Naive thymus-derived CD4-positive, alpha-beta T cell (primary cell): Measurements from ENCODE around the gene TBX2. TPM values are rescaled to one million over a fixed set of nuclear protein-coding genes. Genes with fewer than 3 reads are reported as not detected.

ENCODE experiments used
- ATAC-seq: fragments of 150-1000 bp; cut with Tn5 transposase; 2 replicates; pipeline ENCODE4 v1.10.0; 2021; ENCODE audit warnings: mild to moderate bottlenecking, moderate library complexity
- CTCF ChIA-PET: fragments of 350-600 bp; sonication (Branson Sonifier 250); formaldehyde crosslinking; loops from one replicate; lab custom pipeline; 2021; ENCODE audit warnings: antibody characterized with exemption; lab: Charles Lee
- POLR2A ChIA-PET: fragments of 350-600 bp; sonication (Branson Sonifier 250); formaldehyde crosslinking; loops from one replicate; lab custom pipeline; 2021; ENCODE audit warnings: antibody characterized with exemption, inconsistent platforms; lab: Charles Lee
- DNase-seq, 9 donors: peaks; one replicate each; pipeline versions ENCODE4 v3.0.0 to v3.0.0-alpha.2; 2020 to 2022; ENCODE audit warnings: mixed read lengths in 1 of 9
- H3K27ac ChIP-seq: one replicate; pipeline ENCODE4 v1.7.0; 2013; ENCODE audit warnings: mild to moderate bottlenecking, low read depth, low read length, moderate library complexity
- H3K27me3 ChIP-seq, 2 donors: one replicate each; pipeline ENCODE4 v1.7.0; 2013; ENCODE audit warnings: low read length in 2 of 2, mild to moderate bottlenecking in 2 of 2, moderate library complexity in 2 of 2; ENCODE audit not compliant: control insufficient read depth in 2 of 2, insufficient read depth in 2 of 2
- H3K36me3 ChIP-seq, 3 experiments: 1 replicate in 2 of 3; 2 replicates in 1 of 3; pipeline ENCODE4 v1.7.0; 2013; ENCODE audit warnings: low read length in 3 of 3, mild to moderate bottlenecking in 3 of 3, moderate library complexity in 1 of 3; ENCODE audit not compliant: insufficient read depth in 3 of 3, control insufficient read depth in 2 of 3
- H3K4me1 ChIP-seq, 2 donors: one replicate each; pipeline ENCODE4 v1.7.0; 2013; ENCODE audit warnings: low read length in 2 of 2, mild to moderate bottlenecking in 2 of 2, moderate library complexity in 1 of 2; ENCODE audit not compliant: control insufficient read depth in 2 of 2, insufficient read depth in 2 of 2
- H3K4me3 ChIP-seq: 2 replicates; pipeline ENCODE4 v1.7.0; 2013; ENCODE audit warnings: mild to moderate bottlenecking, low read length
- H3K9me3 ChIP-seq, 3 experiments: 1 replicate in 2 of 3; 2 replicates in 1 of 3; pipeline ENCODE4 v1.7.0; 2013; ENCODE audit warnings: low read length in 3 of 3; ENCODE audit not compliant: control insufficient read depth in 2 of 3
- H3K27ac Mint-ChIP-seq, 9 donors: one replicate each; pipeline ENCODE4 v1.8.0; 2020 to 2022; ENCODE audit warnings: mixed read lengths in 9 of 9, mild to moderate bottlenecking in 8 of 9, moderate library complexity in 5 of 9, inconsistent platforms in 2 of 9
- H3K27me3 Mint-ChIP-seq, 5 donors: one replicate each; pipeline ENCODE4 v1.8.0; 2021 to 2022; ENCODE audit warnings: mixed read lengths in 5 of 5, mild to moderate bottlenecking in 1 of 5
- H3K36me3 Mint-ChIP-seq, 5 donors: one replicate each; pipeline ENCODE4 v1.8.0; 2020 to 2022; ENCODE audit warnings: mixed read lengths in 5 of 5, mild to moderate bottlenecking in 3 of 5, inconsistent platforms in 1 of 5
- H3K4me1 Mint-ChIP-seq, 7 donors: one replicate each; pipeline ENCODE4 v1.8.0; 2020 to 2022; ENCODE audit warnings: mixed read lengths in 7 of 7, mild to moderate bottlenecking in 3 of 7, inconsistent platforms in 1 of 7
- H3K4me3 Mint-ChIP-seq, 10 donors: one replicate each; pipeline ENCODE4 v1.8.0; 2020 to 2022; ENCODE audit warnings: mild to moderate bottlenecking in 10 of 10, mixed read lengths in 10 of 10, moderate library complexity in 6 of 10, inconsistent platforms in 2 of 10
- H3K9me3 Mint-ChIP-seq, 11 donors: one replicate each; pipeline ENCODE4 v1.8.0; 2020 to 2022; ENCODE audit warnings: mixed read lengths in 11 of 11, mild to moderate bottlenecking in 4 of 11, inconsistent platforms in 1 of 11, moderate library complexity in 1 of 11
- intact Hi-C, 2 donors: fragments of 100-400 bp; cut with micrococcal nuclease; formaldehyde crosslinking; loops; one replicate each; pipeline ENCODE4 v1.15.1; 2023
- polyA plus RNA-seq, 2 donors: library from polyadenylated mRNA; unstranded; fragments of 300-500 nt; fragmentation: Illumina TruSeq; gene quantifications; one replicate each; pipeline ENCODE4 v1.2.3, GENCODE V29; 2021
- total RNA-seq, 6 experiments: library from RNA in 5 of 6; stranded (reverse) in 5 of 6; gene quantifications; 1 replicate in 5 of 6; 2 replicates in 1 of 6; pipeline ENCODE4 v1.2.3 and lab custom pipeline; 2021 to 2026

The TBX2 gene
- total and polyA plus RNA-seq, 7 experiments from 2014 or later: not detected

DNA sequence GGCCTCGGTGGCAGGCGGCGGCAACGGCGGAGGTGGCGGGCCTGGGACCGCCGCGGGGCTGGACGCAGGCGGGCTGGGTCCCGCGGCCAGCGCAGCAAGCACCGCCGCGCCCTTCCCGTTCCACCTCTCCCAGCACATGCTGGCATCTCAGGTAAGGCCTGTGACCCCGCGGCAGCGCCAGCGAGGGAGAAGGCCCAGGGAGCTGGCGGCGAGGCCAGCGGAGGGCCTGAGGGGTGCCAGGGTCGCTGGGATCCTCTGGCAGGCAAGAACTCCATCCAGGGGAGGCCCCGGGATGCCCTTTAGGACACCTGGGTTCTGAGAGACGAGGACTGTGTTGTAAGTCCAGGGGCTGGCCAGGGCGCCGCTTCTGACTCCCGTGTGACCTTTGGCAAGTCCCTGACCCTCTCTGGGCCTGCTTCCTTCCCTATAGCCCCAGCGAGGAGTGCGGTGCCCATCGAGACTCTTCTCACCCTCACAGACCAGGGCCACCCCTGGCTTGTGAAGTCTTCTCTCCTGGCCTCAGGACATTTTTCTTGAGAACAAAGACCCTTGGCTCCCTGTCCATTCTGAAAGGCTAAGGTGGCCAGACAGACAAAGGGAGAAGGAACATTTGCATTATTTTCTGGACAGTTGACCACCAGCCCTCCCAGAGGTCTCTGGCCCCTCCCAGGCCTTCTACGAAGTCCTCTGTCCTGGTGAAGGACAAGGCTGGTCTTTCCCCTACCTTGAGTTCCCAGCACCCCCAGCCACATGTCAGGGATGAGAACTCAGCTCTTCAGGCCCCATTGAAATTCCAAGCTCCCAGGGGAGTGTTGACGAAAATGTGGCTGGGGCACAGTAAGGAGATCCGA lies 6.3 kb downstream of the TBX2 start:
- H3K9me3 Mint-ChIP-seq: peaks cover 0 to 3% (median 0%) of the 10 kb centered on the region in 11 donors
- DNase-seq (peak in 1 of 9 donors; percentile 6), ATAC-seq (no peak)
- Histone ChIP-seq H3K27ac (no peak overlapping the region), H3K9me3 (no peaks in the 10 kb centered on the region), H3K4me1 (peaks cover 24 to 38% of the 10 kb centered on the region in 2 donors), H3K4me3 (no peak overlapping the region), H3K27me3 (peaks cover 0 to 69% of the 10 kb centered on the region in 2 donors), H3K36me3 (no peaks in the 10 kb centered on the region)
- H3K27me3 Mint-ChIP-seq: peaks cover 68 to 84% (median 72%) of the 10 kb centered on the region in 5 donors
- peak overlapping the region in 2 of 9 donors; percentile 5 to 54 for H3K27ac Mint-ChIP-seq
- intact Hi-C loops: no loop called here
- POLR2A ChIA-PET: no interaction called here
- H3K4me3 Mint-ChIP-seq: peak overlapping the region in 4 of 10 donors; percentile 5 to 52 (median 12)
- CTCF ChIA-PET: no interaction called here
- no peaks in the 10 kb centered on the region for H3K36me3 Mint-ChIP-seq
- H3K4me1 Mint-ChIP-seq: peaks cover 29 to 60% (median 53%) of the 10 kb centered on the region in 7 donors

DNA sequence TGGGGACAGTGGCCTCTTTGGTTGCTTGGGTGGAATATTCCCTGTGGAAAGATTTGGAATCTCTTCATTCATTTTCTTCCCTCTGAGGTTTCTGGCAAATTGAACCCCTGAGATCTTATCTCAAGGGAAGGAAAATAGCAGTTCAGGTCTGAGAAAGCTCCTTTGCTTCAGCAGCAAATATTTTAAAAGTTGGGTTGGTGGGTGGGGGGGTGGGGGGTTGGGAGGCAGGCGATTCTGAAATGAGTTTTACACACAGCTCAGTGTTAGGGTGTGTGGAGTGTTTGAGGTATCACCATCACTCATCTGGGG lies 6.8 kb downstream of the TBX2 start:
- DNase-seq (no peak), ATAC-seq (no peak)
- peaks cover 28 to 55% (median 47%) of the 10 kb centered on the region in 7 donors for H3K4me1 Mint-ChIP-seq
- no peaks in the 10 kb centered on the region for H3K36me3 Mint-ChIP-seq
- Histone ChIP-seq H3K4me3 (no peak overlapping the region), H3K9me3 (no peaks in the 10 kb centered on the region), H3K4me1 (peaks cover 24 to 33% of the 10 kb centered on the region in 2 donors), H3K27me3 (peaks cover 0 to 63% of the 10 kb centered on the region in 2 donors), H3K36me3 (no peaks in the 10 kb centered on the region), H3K27ac (no peak overlapping the region)
- ChIA-PET CTCF (no interaction called here), POLR2A (no interaction called here)
- H3K27me3 Mint-ChIP-seq: peaks cover 62 to 81% (median 66%) of the 10 kb centered on the region in 5 donors
- intact Hi-C loops: no loop called here
- peak overlapping the region in 3 of 10 donors; percentile 9 to 38 (median 14) for H3K4me3 Mint-ChIP-seq
- H3K27ac Mint-ChIP-seq: peak overlapping the region in 1 of 9 donors; percentile 54
- H3K9me3 Mint-ChIP-seq: peaks cover 0 to 3% (median 0%) of the 10 kb centered on the region in 11 donors

DNA sequence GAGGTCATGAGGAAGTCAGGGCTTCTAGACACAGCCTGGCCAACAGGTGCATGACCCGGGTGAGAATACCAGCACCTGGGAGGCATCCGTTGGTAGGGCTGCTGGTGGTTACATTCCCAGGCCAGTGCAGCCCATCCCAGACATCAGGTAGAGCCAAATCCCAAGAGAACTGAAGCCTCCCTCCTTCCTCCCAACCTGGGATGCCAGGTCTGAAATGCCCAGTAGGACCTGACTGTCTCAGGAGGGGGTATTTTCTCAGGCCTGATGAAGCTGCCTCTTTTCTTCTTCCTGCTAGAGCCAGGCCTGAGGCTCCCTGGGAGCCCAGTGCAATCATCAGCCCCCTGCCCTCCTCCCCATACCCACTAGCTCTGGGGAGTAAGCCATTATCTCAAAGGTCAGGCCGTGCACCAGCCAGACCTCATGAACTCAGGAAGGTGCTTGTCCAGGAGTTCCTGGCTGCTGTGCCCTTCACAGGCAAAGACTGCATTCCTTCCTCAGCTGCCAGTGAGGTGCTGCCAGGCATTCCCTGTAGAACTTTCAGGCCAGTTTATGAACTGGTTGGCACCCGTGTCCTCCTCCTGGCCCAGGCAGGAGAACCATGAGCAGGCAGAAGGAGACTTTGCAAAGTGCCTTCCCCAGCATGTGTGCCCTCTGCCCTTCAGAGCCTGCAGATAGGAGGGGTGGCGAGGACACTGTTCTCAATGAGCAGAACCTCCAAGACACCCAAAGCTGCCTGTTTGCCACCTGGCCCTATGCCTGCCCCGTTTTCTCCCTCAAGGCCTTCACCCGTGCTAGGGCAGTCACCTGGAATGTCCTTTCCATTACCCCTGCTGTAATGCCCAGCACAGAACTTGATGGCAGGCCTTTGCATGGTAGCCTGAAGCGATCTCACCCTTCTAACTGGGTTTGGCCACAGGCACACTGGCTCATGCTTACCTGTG lies 7.6 kb downstream of the TBX2 start:
- Mint-ChIP-seq H3K4me3 (peak overlapping the region in 5 of 10 donors; percentile 6 to 42 (median 29)), H3K36me3 (no peaks in the 10 kb centered on the region), H3K9me3 (peaks cover 0 to 3% (median 0%) of the 10 kb centered on the region in 11 donors), H3K27me3 (peaks cover 58 to 75% (median 62%) of the 10 kb centered on the region in 5 donors), H3K27ac (peak overlapping the region in 1 of 9 donors; percentile 67), H3K4me1 (peaks cover 28 to 51% (median 44%) of the 10 kb centered on the region in 7 donors)
- H3K27ac ChIP-seq: no peak overlapping the region
- no peaks in the 10 kb centered on the region for H3K36me3 ChIP-seq
- peak in 2 of 9 donors; percentile 4 to 5 for DNase-seq
- H3K27me3 ChIP-seq: peaks cover 0 to 60% of the 10 kb centered on the region in 2 donors
- POLR2A ChIA-PET: no interaction called here
- CTCF ChIA-PET: no interaction called here
- no peak for ATAC-seq
- no peaks in the 10 kb centered on the region for H3K9me3 ChIP-seq
- intact Hi-C loops: no loop called here
- no peak overlapping the region for H3K4me3 ChIP-seq
- H3K4me1 ChIP-seq: peaks cover 24 to 33% of the 10 kb centered on the region in 2 donors

DNA sequence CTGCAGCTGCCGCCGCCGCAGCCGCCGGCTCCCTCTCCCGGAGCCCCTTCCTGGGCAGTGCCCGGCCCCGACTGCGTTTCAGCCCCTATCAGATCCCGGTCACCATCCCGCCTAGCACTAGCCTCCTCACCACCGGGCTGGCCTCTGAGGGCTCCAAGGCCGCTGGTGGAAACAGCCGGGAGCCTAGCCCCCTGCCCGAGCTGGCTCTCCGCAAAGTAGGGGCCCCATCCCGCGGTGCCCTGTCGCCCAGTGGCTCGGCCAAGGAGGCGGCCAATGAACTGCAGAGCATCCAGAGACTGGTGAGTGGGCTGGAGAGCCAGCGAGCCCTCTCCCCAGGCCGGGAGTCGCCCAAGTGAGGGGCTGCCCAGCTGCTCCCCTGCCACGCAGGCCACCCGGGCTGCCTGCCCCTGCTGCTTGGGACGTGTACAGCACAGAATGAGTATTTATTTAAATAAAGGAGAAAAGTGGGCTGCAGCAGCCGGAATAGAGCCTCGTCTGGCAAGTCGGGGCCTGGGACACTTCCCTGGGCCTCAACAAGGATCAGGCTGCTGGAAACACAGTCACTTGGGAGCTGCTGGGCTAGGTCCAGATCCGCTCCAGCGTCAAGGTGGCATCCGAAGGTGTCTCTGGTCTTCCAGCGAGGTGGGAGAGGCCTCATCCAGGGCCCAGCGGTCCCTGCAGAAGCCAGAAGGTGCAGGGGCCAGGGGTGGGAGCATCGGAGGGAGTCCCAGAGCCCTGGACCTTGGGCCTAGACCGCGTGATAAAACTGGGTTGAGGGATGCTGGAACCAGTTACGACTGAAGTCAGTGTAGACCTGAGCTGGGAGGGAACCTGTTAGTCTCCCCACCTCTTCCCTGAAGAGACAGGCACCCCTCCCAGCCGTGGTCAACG lies 8.8 kb downstream of the TBX2 start:
- intact Hi-C loops: no loop called here
- Mint-ChIP-seq H3K27ac (peak overlapping the region in 1 of 9 donors; percentile 45), H3K27me3 (peaks cover 46 to 69% (median 51%) of the 10 kb centered on the region in 5 donors), H3K9me3 (peaks cover 0 to 3% (median 0%) of the 10 kb centered on the region in 11 donors), H3K36me3 (no peaks in the 10 kb centered on the region), H3K4me1 (peaks cover 18 to 40% (median 32%) of the 10 kb centered on the region in 7 donors), H3K4me3 (peak overlapping the region; percentile 38 to 85 (median 76))
- no peak overlapping the region for H3K27ac ChIP-seq
- DNase-seq (peak in 2 of 9 donors; percentile 7 to 8), ATAC-seq (no peak)
- CTCF ChIA-PET: interaction anchor here (0.6 to 0.7 kb wide), 2 partner anchors 413 to 706 kb away, joined by 3 read pairs; no protein-coding TSS in a partner anchor
- peaks cover 21 to 32% of the 10 kb centered on the region in 2 donors for H3K4me1 ChIP-seq
- peaks cover 0 to 59% of the 10 kb centered on the region in 2 donors for H3K27me3 ChIP-seq
- POLR2A ChIA-PET: no interaction called here
- no peaks in the 10 kb centered on the region for H3K36me3 ChIP-seq
- no peak overlapping the region for H3K4me3 ChIP-seq
- no peaks in the 10 kb centered on the region for H3K9me3 ChIP-seq

DNA sequence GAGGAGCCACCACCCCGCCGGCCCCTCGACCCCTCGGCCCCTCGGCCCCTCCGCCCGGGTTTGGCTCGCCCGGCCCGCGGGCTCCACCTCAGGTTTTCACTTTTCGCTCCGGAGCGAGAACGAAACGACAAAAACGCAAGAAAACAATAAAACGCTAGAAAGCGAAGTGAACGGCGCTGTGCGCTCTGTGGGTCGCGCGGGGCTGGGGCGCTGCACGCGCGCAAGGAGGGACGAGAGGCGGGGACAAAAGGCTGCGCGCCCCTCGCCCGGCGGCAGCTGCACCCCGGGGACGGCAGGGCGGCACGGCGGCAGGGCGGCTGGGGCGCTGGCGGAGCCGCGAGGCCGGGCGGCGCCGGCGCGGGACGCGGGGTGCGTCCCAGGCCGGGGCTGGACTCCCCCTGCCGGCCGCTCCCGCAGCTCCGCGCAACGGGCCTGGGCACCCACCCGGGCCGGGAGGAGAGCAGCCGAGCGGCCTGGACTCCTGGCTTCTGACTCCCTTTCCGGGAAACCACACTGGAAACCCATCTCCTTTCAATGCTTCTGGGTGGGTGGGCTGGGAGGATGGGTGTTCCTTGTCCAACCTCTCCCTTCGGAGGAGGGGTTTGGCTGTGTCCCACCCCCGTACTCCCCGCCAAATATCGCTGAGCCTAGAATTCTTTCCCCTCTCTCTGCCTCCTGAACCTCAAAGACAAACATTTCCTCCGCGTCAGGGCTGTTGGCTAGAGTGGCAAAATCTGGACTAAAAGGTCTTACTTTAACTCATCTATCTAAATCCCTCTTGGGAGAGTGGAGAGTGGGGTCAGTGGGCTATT lies 9.9 kb downstream of the TBX2 start:
- Histone ChIP-seq H3K4me3 (peak overlapping the region; percentile 17), H3K27me3 (peaks cover 0 to 50% of the 10 kb centered on the region in 2 donors), H3K36me3 (no peaks in the 10 kb centered on the region), H3K9me3 (no peaks in the 10 kb centered on the region), H3K4me1 (peaks cover 11 to 21% of the 10 kb centered on the region in 2 donors), H3K27ac (no peak overlapping the region)
- DNase-seq (peak in 3 of 9 donors; percentile 14 to 61 (median 46)), ATAC-seq (peak; percentile 38)
- ChIA-PET POLR2A (no interaction called here), CTCF (interaction anchor here (0.6 to 0.9 kb wide), 3 partner anchors 262 to 426 kb away, joined by 3 to 5 read pairs (median 3); no protein-coding TSS in a partner anchor)
- H3K36me3 Mint-ChIP-seq: no peaks in the 10 kb centered on the region
- peaks cover 37 to 66% (median 41%) of the 10 kb centered on the region in 5 donors for H3K27me3 Mint-ChIP-seq
- intact Hi-C loops: loop anchor here (5.0 to 10.0 kb wide), 4 partner anchors 275 to 1558 kb away; partner anchors contain the start of genes BCAS3 (in 1 of the 2), MED13 (in 1 of the 2) and TANC2 (in 1 of the 2)
- peaks cover 12 to 31% (median 23%) of the 10 kb centered on the region in 7 donors for H3K4me1 Mint-ChIP-seq
- peaks cover 0 to 3% (median 0%) of the 10 kb centered on the region in 11 donors for H3K9me3 Mint-ChIP-seq
- no peak overlapping the region for H3K27ac Mint-ChIP-seq
- H3K4me3 Mint-ChIP-seq: peak overlapping the region; percentile 67 to 85 (median 82)
